Heart right ventricle (tissue), 16 donors: ENCODE data around the gene CLCN7. TPM values are rescaled to one million over a fixed set of nuclear protein-coding genes. Genes with fewer than 3 reads are reported as not detected.
A peak's percentile ranks its signal among the peaks of the same experiment; 100 is the strongest.

Experiments
- ATAC-seq, 8 donors: fragments of 200-7000 bp; cut with Tn5 transposase; one replicate each; pipeline ENCODE4 v1.9.1; 2020; ENCODE audit warnings: mild to moderate bottlenecking in 8 of 8, moderate library complexity in 8 of 8, moderate number of reproducible peaks in 1 of 8
- DNase-seq, 2 donors: peaks; one replicate each; pipeline ENCODE4 v3.0.0-alpha.2; 2020
- H3K27ac ChIP-seq, 10 donors: fragments of 200-600 bp; sonication (generic) in 2 of 10; one replicate each; pipeline versions ENCODE4 v1.5.0 to v1.8.0; 2020 to 2022; ENCODE audit warnings: mild to moderate bottlenecking in 3 of 10
- H3K27me3 ChIP-seq, 7 donors: fragments of 200-600 bp; one replicate each; pipeline ENCODE4 v1.8.0; 2021 to 2022; ENCODE audit warnings: mild to moderate bottlenecking in 2 of 7
- H3K36me3 ChIP-seq, 9 donors: fragments of 200-600 bp; sonication (generic) in 1 of 9; one replicate each; pipeline versions ENCODE4 v1.5.0 to v1.8.0; 2020 to 2022; ENCODE audit warnings: mild to moderate bottlenecking in 2 of 9
- H3K4me1 ChIP-seq, 9 donors: fragments of 200-600 bp; sonication (generic) in 1 of 9; one replicate each; pipeline versions ENCODE4 v1.5.0 to v1.8.0; 2020 to 2022; ENCODE audit warnings: mild to moderate bottlenecking in 4 of 9
- H3K4me3 ChIP-seq, 10 donors: fragments of 200-600 bp; sonication (generic) in 2 of 10; one replicate each; pipeline versions ENCODE4 v1.5.0 to v1.8.0; 2020 to 2022; ENCODE audit warnings: mild to moderate bottlenecking in 7 of 10, moderate library complexity in 2 of 10
- H3K9me3 ChIP-seq, 11 donors: fragments of 200-600 bp in 10 of 11; sonication (generic) in 2 of 11; one replicate each; pipeline versions ENCODE4 v1.5.0 to v1.8.0; 2013 to 2022; ENCODE audit warnings: mild to moderate bottlenecking in 2 of 11, control low read depth in 1 of 11, moderate library complexity in 1 of 11
- CTCF ChIP-seq, 9 donors: fragments of 200-600 bp; sonication (generic) in 2 of 9; IDR thresholded peaks; one replicate each; pipeline versions ENCODE4 v1.5.0 to v1.8.0; 2021 to 2022; ENCODE audit warnings: antibody characterized with exemption in 9 of 9, mild to moderate bottlenecking in 5 of 9, moderate library complexity in 1 of 9
- WGBS, 2 donors: extraction: QIAGEN DNeasy Blood & Tissue Kit; methylation state at CpG; one replicate each; pipeline ENCODE4 v1.1.7; 2013; ENCODE audit warnings: inconsistent platforms in 1 of 2; 5-methylcytosine and 5-hydroxymethylcytosine counted together
- intact Hi-C, 10 donors: fragments of 100-400 bp; cut with DNase I; formaldehyde crosslinking; loops; one replicate each; pipeline versions ENCODE4 v1.11.1 to v1.14.2; 2022
- polyA plus RNA-seq, 2 donors: library from polyadenylated mRNA; stranded (reverse); fragments of 200-250 nt; gene quantifications; one replicate each; pipeline ENCODE4 v1.2.3, GENCODE V29; 2013
- total RNA-seq, 10 donors: library from RNA; stranded (reverse); fragmentation: NEBNext Ultra II Directional in 3 of 10; extraction: Animal tissue kit (Norgen Biotek cat#: 25700) in 3 of 10; gene quantifications; one replicate each; pipeline versions ENCODE4 v1.2.1 to v1.2.4, GENCODE V29; 2021 to 2023
- donor health status: Arrhythmogenic right ventricular cardiomyopathy.
- donor health status: ischemic (EF 13 %, LVEDD 7.1; RV severe dilation, severe dysfunction).
- donor health status: healthy with polysubstance abuse.
- donor health status: DM: no; HTN: yes; CAD: no.
- donor health status: DM: no; HTN: no; CAD: no.
- donor health status: ischemic (EF 25% LVEDD 6.9; RV normal size, moderate dysfunction).
- donor health status: ischemic (EF 25% LVEDD 5.7; RV mildly dilated, moderate dysfunction).
- donor health status: healthy.
- donor health status: DM: yes; HTN: yes; CAD: no.
- donor health status: Ischemic cardiomyopathy.
- donor health status: ischemic (EF 35%, LVEDD 5.7; RV mildly dilated, moderate dysfunction).
- donor health status: nonischemic (EF 11% LVEDD 7.7; RV severe dilation, severe dysfunction).
- donor health status: DM: yes; HTN: yes; CAD: no.
- donor health status: PGD.
- donor health status: ischemic (EF 29% LVEDD 5.4; RV normal size, mild dysfunction).
- donor health status: nonischemic (EF 23%, LVEDD 6.1; RV moderate dilation, normal function).

The CLCN7 gene
- total and polyA plus RNA-seq, 12 donors = 29.5 to 60.6 (median 35.1) TPM

- DNase-seq = no peak
- H3K36me3 ChIP-seq = peaks cover 0 to 28% (median 24%) of the 10 kb centered on the region in 9 donors
- no peak for TF ChIP-seq CTCF (IDR thresholded peaks at IDR 0.05)
- intact Hi-C loops = loop anchor here (2.0 to 10.0 kb wide), 12 partner anchors 40 to 212 kb away; partner anchors contain the start of genes CRAMP1 (in 4 of the 10), IFT140 (in 4 of the 10), TMEM204 (in 3 of the 10) and MAPK8IP3 (in 1 of the 10)
- H3K4me1 ChIP-seq = peaks cover 9 to 31% (median 25%) of the 10 kb centered on the region in 9 donors
- peak overlapping the region in 9 of 10 donors; percentile 82 to 97 (median 87) for H3K27ac ChIP-seq
- H3K27me3 ChIP-seq = no peaks in the 10 kb centered on the region
- H3K4me3 ChIP-seq = peak overlapping the region in 9 of 10 donors; percentile 65 to 92 (median 80)
- no peaks in the 10 kb centered on the region for H3K9me3 ChIP-seq
- ATAC-seq = no peak
- 83 to 86% methylated on average over 23 of the region's 23 CpGs for WGBS, 2 donors
Observed at GRCh38 chr16:1492082-1492922, 17.5 kb upstream of the CLCN7 start.

- no peak overlapping the region for H3K4me3 ChIP-seq
- H3K4me1 ChIP-seq = peaks cover 9 to 31% (median 25%) of the 10 kb centered on the region in 9 donors
- peaks cover 0 to 19% (median 14%) of the 10 kb centered on the region in 9 donors for H3K36me3 ChIP-seq
- no peak for DNase-seq
- H3K9me3 ChIP-seq = no peaks in the 10 kb centered on the region
- H3K27ac ChIP-seq = no peak overlapping the region
- no peak for TF ChIP-seq CTCF (IDR thresholded peaks at IDR 0.05)
- 87 to 93% methylated on average over 12 of the region's 12 CpGs for WGBS, 2 donors
- intact Hi-C loops = loop anchor here (5.0 to 10.0 kb wide), 11 partner anchors 41 to 213 kb away; partner anchors contain the start of genes CRAMP1 (in 3 of the 10), IFT140 (in 3 of the 10), TMEM204 (in 3 of the 10) and MAPK8IP3 (in 1 of the 10)
- no peak for ATAC-seq
- H3K27me3 ChIP-seq = no peaks in the 10 kb centered on the region
Observed at GRCh38 chr16:1491327-1491726, 16.5 kb upstream of the CLCN7 start.

GRCh38 chr16:1489077-1489476, 14.2 kb upstream of the CLCN7 start:
- H3K4me1 ChIP-seq = peaks cover 0 to 16% (median 11%) of the 10 kb centered on the region in 9 donors
- no peaks in the 10 kb centered on the region for H3K27me3 ChIP-seq
- no peak overlapping the region for H3K4me3 ChIP-seq
- no peak overlapping the region for H3K27ac ChIP-seq
- 89 to 91% methylated on average over 12 of the region's 12 CpGs for WGBS, 2 donors
- no peaks in the 10 kb centered on the region for H3K9me3 ChIP-seq
- no peaks in the 10 kb centered on the region for H3K36me3 ChIP-seq
- TF ChIP-seq CTCF (IDR thresholded peaks at IDR 0.05) = no peak
- intact Hi-C loops = no loop called here
- DNase-seq (no peak), ATAC-seq (no peak)

GRCh38 chr16:1488619-1489018, 13.8 kb upstream of the CLCN7 start, which contains the start of gene PTX4:
Gene PTX4, minus strand, starts transcription at chr16:1488944. Its CDS starts 35 bp downstream, at chr16:1488909.
- DNase-seq = no peak
- Histone ChIP-seq H3K4me3 (no peak within 1 kb of the TSS), H3K27me3 (no peaks in the 10 kb centered on the region), H3K27ac (no peak within 1 kb of the TSS), H3K4me1 (peaks cover 0 to 17% (median 7%) of the 10 kb centered on the region in 9 donors), H3K36me3 (no peaks in the 10 kb centered on the region), H3K9me3 (no peaks in the 10 kb centered on the region)
- no peak for TF ChIP-seq CTCF (IDR thresholded peaks at IDR 0.05)
- 85 to 86% methylated on average over 19 of the region's 19 CpGs for WGBS, 2 donors
- intact Hi-C loops = no loop called here
- no peak for ATAC-seq
